ENCODE data around the gene TTC28. TPM values are rescaled to one million over a fixed set of nuclear protein-coding genes. Genes with fewer than 3 reads are reported as not detected.
"Not testable (repeated sequence)": the region's sequence is repeated elsewhere in the genome, so short reads cannot be mapped to it uniquely, and the experiment has no call there.

Gene TTC28
- total RNA-seq, 1 donor from 2014 or later, result 1.3 TPM

- DNase-seq (ENCODE audit: low read depth) (no peak), FAIRE-seq (no peak)
- Histone ChIP-seq H3K27me3 (ENCODE audit: control insufficient read depth, insufficient read depth, low read length) (peaks cover 2% of the 10 kb centered on the region), H3K36me3 (ENCODE audit: control insufficient read depth, insufficient read depth, low read length) (no peaks in the 10 kb centered on the region), H3K4me3 (ENCODE audit: low read depth, low read length) (no peak overlapping the region)
- no peak for TF ChIP-seq CTCF (IDR thresholded peaks at IDR 0.05; ENCODE audit: insufficient read depth, low read length, severe bottlenecking)
Measured at GRCh38 chr22:28474330-28474729, 205.3 kb downstream of the TTC28 start.

- Histone ChIP-seq H3K4me3 (ENCODE audit: low read depth, low read length) (no peak overlapping the region), H3K27me3 (ENCODE audit: control insufficient read depth, insufficient read depth, low read length) (peaks cover 2% of the 10 kb centered on the region), H3K36me3 (ENCODE audit: control insufficient read depth, insufficient read depth, low read length) (no peaks in the 10 kb centered on the region)
- FAIRE-seq (no peak), DNase-seq (ENCODE audit: low read depth) (no peak)
- no peak for TF ChIP-seq CTCF (IDR thresholded peaks at IDR 0.05; ENCODE audit: insufficient read depth, low read length, severe bottlenecking)
Measured at GRCh38 chr22:28473258-28473657, 206.4 kb downstream of the TTC28 start.

DNA sequence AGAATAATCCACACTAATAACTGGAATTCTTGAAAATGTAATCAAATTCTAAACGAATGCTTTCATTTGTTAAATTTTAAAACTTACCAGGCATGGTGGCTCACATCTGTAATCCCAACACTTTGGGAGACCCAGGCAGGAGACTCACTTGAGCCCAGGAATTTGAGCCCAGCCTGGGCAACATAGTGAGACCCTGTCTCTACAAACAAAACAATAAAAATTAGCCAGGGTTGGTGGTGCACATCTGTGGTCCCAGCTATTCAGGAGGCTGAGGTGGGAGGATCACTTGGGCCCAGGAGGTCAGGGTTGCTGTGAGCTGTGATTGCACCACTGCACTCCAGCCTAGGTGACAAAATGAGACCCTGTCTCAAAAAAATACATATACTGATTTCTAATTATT lies 212.6 kb downstream of the TTC28 start:
- not testable (repeated sequence) for DNase-seq (ENCODE audit: low read depth); H3K36me3 ChIP-seq (ENCODE audit: control insufficient read depth, insufficient read depth, low read length); FAIRE-seq; H3K27me3 ChIP-seq (ENCODE audit: control insufficient read depth, insufficient read depth, low read length); H3K4me3 ChIP-seq (ENCODE audit: low read depth, low read length)

DNA sequence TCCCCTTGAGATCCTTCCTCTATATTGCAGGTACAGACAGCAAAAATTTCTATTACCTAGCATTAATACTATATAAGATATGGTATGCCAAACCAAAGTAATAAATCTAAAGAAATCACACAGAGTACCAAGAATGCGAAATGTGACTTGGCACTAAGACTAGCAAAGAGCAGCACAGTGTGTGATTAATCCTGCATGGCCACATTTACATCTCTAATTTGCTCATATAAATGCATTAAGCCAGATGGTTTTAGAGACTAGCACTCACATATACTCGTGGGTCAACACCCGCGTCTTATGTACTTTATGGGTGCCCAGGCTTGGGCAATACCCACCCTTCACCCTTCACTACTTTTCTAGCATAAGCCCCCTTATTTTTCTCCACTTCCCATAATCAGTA lies 213.2 kb downstream of the TTC28 start:
- no peak for TF ChIP-seq CTCF (IDR thresholded peaks at IDR 0.05; ENCODE audit: insufficient read depth, low read length, severe bottlenecking)
- Histone ChIP-seq H3K4me3 (ENCODE audit: low read depth, low read length) (no peak overlapping the region), H3K27me3 (ENCODE audit: control insufficient read depth, insufficient read depth, low read length) (no peaks in the 10 kb centered on the region), H3K36me3 (ENCODE audit: control insufficient read depth, insufficient read depth, low read length) (no peaks in the 10 kb centered on the region)
- FAIRE-seq (no peak), DNase-seq (ENCODE audit: low read depth) (no peak)

- Histone ChIP-seq H3K27me3 (ENCODE audit: control insufficient read depth, insufficient read depth, low read length) (no peaks in the 10 kb centered on the region), H3K36me3 (ENCODE audit: control insufficient read depth, insufficient read depth, low read length) (no peaks in the 10 kb centered on the region), H3K4me3 (ENCODE audit: low read depth, low read length) (no peak overlapping the region)
- DNase-seq (ENCODE audit: low read depth), result no peak
- TF ChIP-seq CTCF (IDR thresholded peaks at IDR 0.05; ENCODE audit: insufficient read depth, low read length, severe bottlenecking), result no peak
- FAIRE-seq, result no peak
Measured at GRCh38 chr22:28465841-28466240, 213.8 kb downstream of the TTC28 start.

GRCh38 chr22:28464127-28464526 lies 215.5 kb downstream of the TTC28 start:
- no peak for DNase-seq (ENCODE audit: low read depth)
- Histone ChIP-seq H3K36me3 (ENCODE audit: control insufficient read depth, insufficient read depth, low read length) (no peaks in the 10 kb centered on the region), H3K27me3 (ENCODE audit: control insufficient read depth, insufficient read depth, low read length) (no peaks in the 10 kb centered on the region), H3K4me3 (ENCODE audit: low read depth, low read length) (no peak overlapping the region)
- FAIRE-seq, result no peak
- no peak for TF ChIP-seq CTCF (IDR thresholded peaks at IDR 0.05; ENCODE audit: insufficient read depth, low read length, severe bottlenecking)

- not testable (repeated sequence) for H3K36me3 ChIP-seq (ENCODE audit: control insufficient read depth, insufficient read depth, low read length); H3K4me3 ChIP-seq (ENCODE audit: low read depth, low read length); H3K27me3 ChIP-seq (ENCODE audit: control insufficient read depth, insufficient read depth, low read length); FAIRE-seq; DNase-seq (ENCODE audit: low read depth)
Measured at GRCh38 chr22:28463408-28463807, 216.2 kb downstream of the TTC28 start.

Measured in bronchial epithelial cell (primary cell).